Kidney (tissue), 14 donors: ENCODE results near the gene FAHD2A. TPM values are rescaled to one million over a fixed set of nuclear protein-coding genes. Genes with fewer than 3 reads are reported as not detected.

Experiments
- DNase-seq, 5 donors: peaks; one replicate each; pipeline ENCODE4 v3.0.0-alpha.2; 2013 to 2020
- FAIRE-seq: peaks from 2 replicates; lab custom pipeline; 2012; peaks lifted over from hg19 to GRCh38; lab: Jason Lieb, UNC
- H3K27ac ChIP-seq, 2 donors: one replicate each; pipeline ENCODE4 v1.7.0; 2013; ENCODE audit warnings: low read depth in 2 of 2, low read length in 2 of 2, inconsistent platforms in 1 of 2
- H3K27me3 ChIP-seq: one replicate; pipeline ENCODE4 v1.7.1; 2013; ENCODE audit warnings: low read length, inconsistent platforms; ENCODE audit not compliant: control insufficient read depth, insufficient read depth
- H3K36me3 ChIP-seq, 3 donors: one replicate each; pipeline versions ENCODE4 v1.7.0 to v1.7.1; 2013; ENCODE audit warnings: low read length in 3 of 3, control low read depth in 1 of 3, inconsistent platforms in 1 of 3; ENCODE audit not compliant: insufficient read depth in 3 of 3, control insufficient read depth in 2 of 3
- H3K4me1 ChIP-seq, 3 donors: one replicate each; pipeline versions ENCODE4 v1.7.0 to v1.7.1; 2013; ENCODE audit warnings: low read length in 3 of 3, inconsistent platforms in 1 of 3, low read depth in 1 of 3; ENCODE audit not compliant: control insufficient read depth in 2 of 3, insufficient read depth in 2 of 3
- H3K4me3 ChIP-seq, 3 donors: one replicate each; pipeline versions ENCODE4 v1.7.0 to v1.8.1; 2013; ENCODE audit warnings: low read length in 3 of 3, control low read depth in 1 of 3, inconsistent platforms in 1 of 3
- H3K9ac ChIP-seq, 3 donors: one replicate each; pipeline versions ENCODE4 v1.7.0 to v1.7.1; 2013; ENCODE audit warnings: low read length in 3 of 3, control low read depth in 1 of 3, inconsistent platforms in 1 of 3
- H3K9me3 ChIP-seq, 3 donors: one replicate each; pipeline versions ENCODE4 v1.7.0 to v1.7.1; 2013; ENCODE audit warnings: low read length in 3 of 3, control low read depth in 1 of 3, inconsistent platforms in 1 of 3; ENCODE audit not compliant: control insufficient read depth in 2 of 3, insufficient read depth in 1 of 3
- intact Hi-C: fragments of 100-400 bp; cut with DNase I; formaldehyde crosslinking; loops from one replicate; pipeline ENCODE4 v1.11.1; 2022
- polyA plus RNA-seq: library from polyadenylated mRNA; stranded (reverse); fragments of 350-450 nt; fragmentation: Illumina TruSeq; extraction: RNeasy Lipid Tissue Mini Kit (QIAGEN cat#74804); gene quantifications from one replicate; pipeline ENCODE4 v1.2.3, GENCODE V29; 2014; ENCODE audit warnings: low read depth, low replicate concordance; ENCODE audit not compliant: insufficient read depth
- total RNA-seq: library from RNA; stranded (reverse); fragmentation: NEBNext Ultra II Directional; extraction: Animal tissue kit (Norgen Biotek cat#: 25700); gene quantifications from one replicate; pipeline ENCODE4 v1.2.1, GENCODE V29; 2021
- TF ChIP-seq, protein P1 (sequence below): IDR thresholded peaks from 3 replicates; pipeline ENCODE4 v1.5.1; 2012; ENCODE audit warnings: mild to moderate bottlenecking, moderate library complexity, borderline replicate concordance; ENCODE audit not compliant: insufficient read depth; ENCODE audit errors: extremely low read depth
- donor health status: control.
- donor health status: control.
- donor health status: control.
- donor health status: control.
- donor health status: control.
- donor health status: DM: yes; HTN: yes; CAD: no.
- donor health status: Normal renal cell carcinoma (clear cell type).

FAHD2A gene
- total and polyA plus RNA-seq, 2 donors from 2014 or later = 24.9 to 64.9 TPM

DNA sequence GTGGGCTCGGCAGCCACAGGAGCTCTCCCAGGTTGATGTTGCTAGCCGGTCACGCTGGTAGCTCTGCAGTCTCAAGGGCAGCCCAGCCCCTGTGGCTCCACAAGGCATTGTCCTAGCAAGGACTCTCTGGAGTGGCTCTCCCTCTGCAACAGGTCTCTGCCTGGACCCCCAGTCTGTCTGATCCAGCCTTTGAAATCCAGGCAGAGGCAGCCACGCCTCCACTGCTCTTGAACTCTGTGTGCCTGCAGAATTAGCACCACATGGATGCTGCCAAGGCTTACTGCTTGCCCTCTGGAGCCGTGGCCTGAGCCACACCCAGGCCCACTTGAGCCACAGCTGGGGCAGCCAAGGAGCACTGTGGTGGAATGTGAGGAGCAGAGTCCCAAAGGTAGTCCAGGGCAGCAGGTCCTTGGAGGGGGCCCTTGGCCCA lies 43.0 kb upstream of the FAHD2A start:
- Histone ChIP-seq H3K36me3 (no peaks in the 10 kb centered on the region), H3K4me1 (no peaks in the 10 kb centered on the region), H3K9me3 (no peaks in the 10 kb centered on the region), H3K27me3 (no peaks in the 10 kb centered on the region), H3K27ac (no peak overlapping the region), H3K9ac (no peak overlapping the region), H3K4me3 (no peak overlapping the region)
- intact Hi-C loops = no loop called here
- no peak for FAIRE-seq
- DNase-seq = peak in 1 of 5 donors; percentile 50
- TF ChIP-seq, protein P1, sequence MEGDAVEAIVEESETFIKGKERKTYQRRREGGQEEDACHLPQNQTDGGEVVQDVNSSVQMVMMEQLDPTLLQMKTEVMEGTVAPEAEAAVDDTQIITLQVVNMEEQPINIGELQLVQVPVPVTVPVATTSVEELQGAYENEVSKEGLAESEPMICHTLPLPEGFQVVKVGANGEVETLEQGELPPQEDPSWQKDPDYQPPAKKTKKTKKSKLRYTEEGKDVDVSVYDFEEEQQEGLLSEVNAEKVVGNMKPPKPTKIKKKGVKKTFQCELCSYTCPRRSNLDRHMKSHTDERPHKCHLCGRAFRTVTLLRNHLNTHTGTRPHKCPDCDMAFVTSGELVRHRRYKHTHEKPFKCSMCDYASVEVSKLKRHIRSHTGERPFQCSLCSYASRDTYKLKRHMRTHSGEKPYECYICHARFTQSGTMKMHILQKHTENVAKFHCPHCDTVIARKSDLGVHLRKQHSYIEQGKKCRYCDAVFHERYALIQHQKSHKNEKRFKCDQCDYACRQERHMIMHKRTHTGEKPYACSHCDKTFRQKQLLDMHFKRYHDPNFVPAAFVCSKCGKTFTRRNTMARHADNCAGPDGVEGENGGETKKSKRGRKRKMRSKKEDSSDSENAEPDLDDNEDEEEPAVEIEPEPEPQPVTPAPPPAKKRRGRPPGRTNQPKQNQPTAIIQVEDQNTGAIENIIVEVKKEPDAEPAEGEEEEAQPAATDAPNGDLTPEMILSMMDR = no peak

DNA sequence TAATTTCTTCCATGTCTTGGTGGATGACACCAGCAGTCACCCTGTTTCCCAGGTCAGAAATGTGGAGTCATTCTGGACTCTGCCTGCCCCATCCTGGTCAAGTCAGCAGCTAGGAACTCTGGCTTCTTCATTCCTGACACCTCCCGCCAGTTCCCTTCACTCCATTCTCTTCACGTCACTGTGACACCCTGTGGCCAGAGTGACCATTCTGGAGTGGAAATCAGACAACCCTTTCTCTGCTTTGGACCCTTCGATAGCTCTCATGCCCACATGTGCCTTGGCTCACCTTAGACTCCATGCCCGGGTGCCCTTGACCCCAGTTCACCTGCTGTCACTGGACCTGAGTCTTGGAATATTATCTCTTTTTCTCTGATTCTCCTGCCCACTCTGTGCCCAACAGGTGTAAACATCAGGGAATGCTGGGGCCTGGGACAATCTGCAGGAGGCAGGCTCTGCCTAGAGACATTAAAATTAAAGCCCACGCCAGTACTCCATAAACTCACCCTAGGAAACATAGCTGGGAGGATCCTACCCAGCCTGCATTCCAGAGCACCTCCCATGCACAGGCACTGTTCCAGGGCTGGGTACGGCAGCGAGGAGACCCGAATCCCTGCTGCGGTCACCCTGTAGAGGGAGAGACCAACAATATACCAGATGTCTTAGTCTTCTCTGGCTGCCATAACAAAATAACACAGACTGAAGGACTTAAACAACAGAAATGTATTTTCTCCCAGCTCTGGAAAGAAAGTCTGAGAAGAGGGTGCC lies 41.1 kb upstream of the FAHD2A start:
- no peaks in the 10 kb centered on the region for H3K27me3 ChIP-seq
- H3K9me3 ChIP-seq = no peaks in the 10 kb centered on the region
- no peak overlapping the region for H3K9ac ChIP-seq
- H3K4me1 ChIP-seq = no peaks in the 10 kb centered on the region
- no peaks in the 10 kb centered on the region for H3K36me3 ChIP-seq
- intact Hi-C loops = no loop called here
- no peak for FAIRE-seq
- no peak overlapping the region for H3K27ac ChIP-seq
- no peak overlapping the region for H3K4me3 ChIP-seq
- DNase-seq = peak in 1 of 5 donors; percentile 23
- TF ChIP-seq, protein P1 = no peak

DNA sequence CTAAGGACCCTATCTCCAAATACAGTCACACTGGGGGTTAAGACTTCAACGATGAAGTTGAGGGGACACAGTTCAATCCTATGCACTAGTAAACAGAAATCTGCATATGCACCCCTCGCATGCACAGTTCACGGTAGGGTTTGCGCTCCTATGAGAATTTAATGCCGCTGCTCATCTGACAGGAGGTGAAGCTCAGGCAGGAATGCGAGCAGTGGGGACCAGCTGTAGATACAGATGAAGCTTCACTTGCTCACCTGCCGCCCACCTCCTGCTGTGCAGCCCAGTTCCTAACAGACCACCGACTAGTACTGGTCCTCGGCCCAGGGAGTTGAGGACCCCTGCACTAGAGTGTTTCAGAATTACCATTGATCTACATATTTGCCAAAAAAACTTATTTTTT lies 40.0 kb upstream of the FAHD2A start:
- Histone ChIP-seq H3K9ac (no peak overlapping the region), H3K27ac (no peak overlapping the region), H3K4me3 (no peak overlapping the region), H3K4me1 (no peaks in the 10 kb centered on the region), H3K36me3 (no peaks in the 10 kb centered on the region), H3K9me3 (no peaks in the 10 kb centered on the region), H3K27me3 (no peaks in the 10 kb centered on the region)
- TF ChIP-seq, protein P1 = no peak
- FAIRE-seq = no peak
- intact Hi-C loops = no loop called here
- peak in 1 of 5 donors; percentile 15 for DNase-seq
